Measurements from ENCODE around the gene FAR1. TPM values are rescaled to one million over a fixed set of nuclear protein-coding genes. Genes with fewer than 3 reads are reported as not detected.
"Not testable (repeated sequence)": the region's sequence is repeated elsewhere in the genome, so short reads cannot be mapped to it uniquely, and the experiment has no call there.

The FAR1 gene
- total RNA-seq, 3 donors from 2014 or later, result 46.1 to 79.6 (median 49.2) TPM

GRCh38 chr11:13649619-13650018, 18.8 kb upstream of the FAR1 start:
- H3K36me3 ChIP-seq, result no peaks in the 10 kb centered on the region
- intact Hi-C loops (cut with DNase I; ENCODE audit: low total_unique reads), result no loop called here
- H3K4me1 ChIP-seq, result no peaks in the 10 kb centered on the region
- DNase-seq (ENCODE audit: low spot score in 2 of 2), result no peak
- TF ChIP-seq, protein P1, sequence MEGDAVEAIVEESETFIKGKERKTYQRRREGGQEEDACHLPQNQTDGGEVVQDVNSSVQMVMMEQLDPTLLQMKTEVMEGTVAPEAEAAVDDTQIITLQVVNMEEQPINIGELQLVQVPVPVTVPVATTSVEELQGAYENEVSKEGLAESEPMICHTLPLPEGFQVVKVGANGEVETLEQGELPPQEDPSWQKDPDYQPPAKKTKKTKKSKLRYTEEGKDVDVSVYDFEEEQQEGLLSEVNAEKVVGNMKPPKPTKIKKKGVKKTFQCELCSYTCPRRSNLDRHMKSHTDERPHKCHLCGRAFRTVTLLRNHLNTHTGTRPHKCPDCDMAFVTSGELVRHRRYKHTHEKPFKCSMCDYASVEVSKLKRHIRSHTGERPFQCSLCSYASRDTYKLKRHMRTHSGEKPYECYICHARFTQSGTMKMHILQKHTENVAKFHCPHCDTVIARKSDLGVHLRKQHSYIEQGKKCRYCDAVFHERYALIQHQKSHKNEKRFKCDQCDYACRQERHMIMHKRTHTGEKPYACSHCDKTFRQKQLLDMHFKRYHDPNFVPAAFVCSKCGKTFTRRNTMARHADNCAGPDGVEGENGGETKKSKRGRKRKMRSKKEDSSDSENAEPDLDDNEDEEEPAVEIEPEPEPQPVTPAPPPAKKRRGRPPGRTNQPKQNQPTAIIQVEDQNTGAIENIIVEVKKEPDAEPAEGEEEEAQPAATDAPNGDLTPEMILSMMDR (IDR thresholded peaks at IDR 0.05), result no peak
- TF ChIP-seq POLR2A (IDR thresholded peaks at IDR 0.05), result no peak
- no peak for TF ChIP-seq POLR2AphosphoS5 (IDR thresholded peaks at IDR 0.05)
- H3K27me3 ChIP-seq, result no peaks in the 10 kb centered on the region
- no peak overlapping the region for H3K27ac ChIP-seq
- H3K9me3 ChIP-seq, result no peaks in the 10 kb centered on the region
- no peak overlapping the region for H3K4me3 ChIP-seq

- H3K27me3 ChIP-seq; H3K4me3 ChIP-seq; intact Hi-C loops (cut with DNase I; ENCODE audit: low total_unique reads); H3K36me3 ChIP-seq; DNase-seq (ENCODE audit: low spot score in 2 of 2); H3K4me1 ChIP-seq; H3K27ac ChIP-seq; H3K9me3 ChIP-seq: not testable (repeated sequence)
These were observed 17.0 kb upstream of the FAR1 start for GRCh38 chr11:13651515-13651914.

DNA sequence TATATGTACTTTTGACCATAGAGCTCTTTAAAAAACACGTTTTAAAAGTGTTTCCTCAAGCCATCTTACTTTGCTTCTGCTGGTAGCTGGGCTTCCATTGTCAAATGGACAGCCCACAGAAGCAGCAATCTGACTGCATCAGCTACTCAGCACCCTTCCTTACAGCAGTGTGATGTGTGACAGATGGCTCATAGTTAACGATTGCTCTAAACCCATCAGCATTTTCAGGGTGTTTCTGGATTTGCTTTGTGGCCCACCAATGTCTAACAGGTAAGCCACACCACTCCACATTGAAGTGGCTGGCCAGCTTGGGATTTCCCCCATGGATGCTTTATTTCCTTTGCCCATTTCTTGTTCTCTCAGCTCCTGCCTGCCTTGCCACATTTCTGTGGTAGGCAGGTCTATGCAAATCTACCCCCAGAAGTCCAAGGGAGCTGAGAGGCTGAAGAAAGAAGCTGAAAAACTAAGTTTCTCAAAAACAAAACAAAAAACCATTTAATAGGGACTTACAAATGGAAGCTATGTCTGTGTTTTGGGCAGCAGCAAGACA, 7.3 kb upstream of the FAR1 start:
- intact Hi-C loops (cut with DNase I; ENCODE audit: low total_unique reads), result no loop called here
- peaks cover 16 to 23% of the 10 kb centered on the region in 2 donors for H3K9me3 ChIP-seq
- DNase-seq (ENCODE audit: low spot score in 2 of 2), result no peak

GRCh38 chr11:13663631-13664071, 4.8 kb upstream of the FAR1 start:
- no peak for TF ChIP-seq POLR2A (IDR thresholded peaks at IDR 0.05)
- TF ChIP-seq, protein P1 (IDR thresholded peaks at IDR 0.05), result no peak
- no peak for TF ChIP-seq POLR2AphosphoS5 (IDR thresholded peaks at IDR 0.05)
- H3K27ac ChIP-seq, result no peak overlapping the region
- no peak overlapping the region for H3K4me3 ChIP-seq
- no peaks in the 10 kb centered on the region for H3K36me3 ChIP-seq
- DNase-seq (ENCODE audit: low spot score in 2 of 2), result no peak
- intact Hi-C loops (cut with DNase I; ENCODE audit: low total_unique reads), result no loop called here
- peaks cover 0 to 6% of the 10 kb centered on the region in 2 donors for H3K4me1 ChIP-seq
- H3K9me3 ChIP-seq, result peaks cover 14 to 16% of the 10 kb centered on the region in 2 donors
- no peaks in the 10 kb centered on the region for H3K27me3 ChIP-seq

More for the DNA sequence above, 7.3 kb upstream of the FAR1 start:
- Histone ChIP-seq H3K27ac (no peak overlapping the region), H3K4me1 (no peaks in the 10 kb centered on the region), H3K36me3 (no peaks in the 10 kb centered on the region), H3K27me3 (no peaks in the 10 kb centered on the region), H3K4me3 (no peak overlapping the region)
- TF ChIP-seq, protein P1 (IDR thresholded peaks at IDR 0.05), result no peak
- TF ChIP-seq POLR2A (IDR thresholded peaks at IDR 0.05) (no peak), POLR2AphosphoS5 (IDR thresholded peaks at IDR 0.05) (no peak)

DNA sequence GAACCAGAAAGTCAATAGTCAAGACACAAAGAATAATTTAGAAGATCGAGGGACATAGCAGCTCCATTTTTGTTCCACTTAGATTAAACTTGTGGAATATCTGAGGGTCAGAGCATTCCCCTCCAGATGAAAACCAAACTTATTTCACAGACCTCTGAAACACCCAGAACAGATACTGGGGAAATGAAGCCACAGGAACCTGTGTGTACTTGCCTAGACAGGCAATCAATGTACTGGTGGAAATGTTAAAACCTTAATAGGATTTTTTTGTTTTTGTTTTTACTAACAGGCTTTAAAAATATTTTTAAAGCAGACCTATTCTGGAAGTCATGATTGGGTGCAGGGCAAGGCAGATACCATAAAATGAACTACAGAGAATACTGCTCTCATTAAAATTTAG, 4.1 kb upstream of the FAR1 start:
- H3K27me3 ChIP-seq, result no peaks in the 10 kb centered on the region
- no peak overlapping the region for H3K27ac ChIP-seq
- TF ChIP-seq, protein P1 (IDR thresholded peaks at IDR 0.05), result no peak
- TF ChIP-seq POLR2AphosphoS5 (IDR thresholded peaks at IDR 0.05) (no peak), POLR2A (IDR thresholded peaks at IDR 0.05) (no peak)
- H3K4me3 ChIP-seq, result no peak overlapping the region
- peaks cover 0 to 6% of the 10 kb centered on the region in 2 donors for H3K4me1 ChIP-seq
- no peak for DNase-seq (ENCODE audit: low spot score in 2 of 2)
- peaks cover 8 to 9% of the 10 kb centered on the region in 2 donors for H3K9me3 ChIP-seq
- intact Hi-C loops (cut with DNase I; ENCODE audit: low total_unique reads), result no loop called here
- no peaks in the 10 kb centered on the region for H3K36me3 ChIP-seq
